HG03066 (cell line): ENCODE data around the gene CTCFL.
"Not testable (repeated sequence)": the region's sequence is repeated elsewhere in the genome, so short reads cannot be mapped to it uniquely, and the experiment has no call there.

ENCODE experiments used
- ATAC-seq: cut with Tn5 transposase; IDR thresholded peaks from one replicate; pipeline ENCODE4 v1.9.1; 2021; ENCODE audit warnings: low read depth; ENCODE audit not compliant: unreplicated experiment

Gene CTCFL

DNA sequence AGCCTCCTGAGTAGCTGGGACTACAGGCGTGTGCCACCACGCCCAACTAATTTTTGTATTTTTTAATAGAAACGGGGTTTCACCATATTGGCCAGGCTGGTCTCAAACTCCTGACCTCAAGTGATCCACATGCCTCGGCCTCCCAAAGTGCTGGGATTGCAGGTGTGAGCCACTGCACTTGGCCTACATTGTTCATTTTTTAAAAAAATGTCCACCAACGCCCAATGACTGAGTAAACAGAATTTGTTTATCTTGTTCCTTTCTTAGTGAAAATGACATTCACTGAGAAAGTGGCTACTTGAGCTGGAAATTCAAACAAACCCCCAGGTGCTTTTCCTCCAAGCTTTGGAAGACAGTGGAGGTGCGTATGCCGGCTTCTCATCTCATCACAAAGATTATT, 13.2 kb downstream of the CTCFL start:
- not testable (repeated sequence) for ATAC-seq

DNA sequence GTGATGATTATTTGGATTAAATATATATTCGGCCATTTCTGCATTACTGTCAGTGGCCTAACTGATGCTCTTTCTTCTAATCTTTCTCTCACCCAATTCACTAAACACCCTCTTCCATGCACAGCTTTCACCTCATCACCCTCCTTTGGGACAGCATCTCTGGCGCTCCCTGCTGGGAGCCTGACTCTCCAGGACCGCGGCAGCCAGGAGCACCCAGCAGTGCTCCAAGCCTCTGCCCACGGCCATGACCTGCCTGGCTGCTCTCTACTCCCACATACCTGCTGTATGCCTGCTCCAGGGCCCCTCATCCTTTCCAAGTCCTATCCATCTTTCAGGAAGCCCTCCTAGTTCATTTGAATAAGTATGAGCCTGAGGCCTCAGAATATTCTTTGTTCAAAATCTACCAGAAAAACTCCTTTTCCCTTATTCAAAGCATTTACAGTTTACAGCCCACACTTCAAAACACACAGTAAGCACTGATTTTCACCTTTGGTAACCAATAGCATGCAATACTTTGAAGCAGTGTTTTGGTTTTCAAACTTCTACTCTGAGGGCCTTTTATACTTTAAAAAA, 15.2 kb downstream of the CTCFL start:
- ATAC-seq, result no peak

DNA sequence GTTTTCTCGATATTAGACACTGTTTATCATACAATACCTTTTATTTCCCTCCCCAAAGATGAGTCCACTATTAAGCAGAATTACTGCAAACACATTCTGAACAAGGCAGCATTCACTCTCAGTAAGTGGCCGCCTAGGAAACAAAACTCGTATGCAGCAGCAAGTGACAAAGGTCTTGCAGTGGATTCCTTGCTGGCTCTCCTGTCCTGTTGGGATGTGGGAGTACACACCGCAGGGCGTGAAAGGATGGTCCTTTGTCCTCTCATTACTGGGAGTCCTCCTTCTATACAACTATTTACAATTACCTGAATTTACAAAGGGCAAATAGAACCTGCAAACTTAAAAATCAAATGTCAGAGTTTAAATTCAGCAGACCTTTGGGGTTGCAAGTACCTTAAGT, 16.1 kb downstream of the CTCFL start:
- ATAC-seq, result no peak

DNA sequence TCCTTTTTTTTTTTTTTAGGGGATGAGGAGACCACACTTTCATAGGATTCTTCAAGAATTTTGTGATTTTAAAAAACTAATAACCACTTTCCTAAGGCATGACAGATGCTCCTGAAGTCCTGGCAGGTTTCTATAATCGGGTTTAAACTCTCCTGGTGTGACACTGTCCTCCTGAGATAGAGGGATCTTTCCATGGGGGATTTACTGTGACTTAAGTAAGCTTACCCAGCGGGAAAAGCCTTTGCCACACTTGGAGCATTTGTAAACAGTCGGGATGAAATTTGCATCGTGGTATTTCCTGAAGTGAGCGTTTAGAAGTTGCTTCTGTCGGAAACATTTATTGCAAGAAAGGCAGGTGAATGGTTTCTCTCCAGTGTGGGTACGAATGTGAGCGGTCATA, 16.6 kb downstream of the CTCFL start:
- no peak for ATAC-seq

DNA sequence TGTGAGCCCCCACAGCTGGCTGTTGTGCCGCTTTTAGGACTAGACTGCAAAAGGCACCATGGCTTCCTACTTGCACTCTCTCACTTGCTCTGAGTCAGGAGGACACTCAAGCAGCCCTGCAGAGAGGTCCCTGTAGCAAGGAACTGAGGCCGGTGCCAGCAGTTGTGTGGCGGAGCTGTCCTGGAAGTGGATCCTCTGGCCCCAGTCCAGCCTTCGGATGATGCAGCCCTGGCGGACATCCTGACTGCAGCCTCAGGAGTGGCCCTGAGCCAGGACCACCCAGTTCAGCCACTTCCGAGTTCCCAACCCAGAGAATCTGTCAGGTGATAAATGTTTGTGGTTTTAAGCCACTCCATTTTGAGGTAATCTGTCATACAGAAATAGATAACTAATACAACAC, 17.5 kb downstream of the CTCFL start:
- no peak for ATAC-seq

DNA sequence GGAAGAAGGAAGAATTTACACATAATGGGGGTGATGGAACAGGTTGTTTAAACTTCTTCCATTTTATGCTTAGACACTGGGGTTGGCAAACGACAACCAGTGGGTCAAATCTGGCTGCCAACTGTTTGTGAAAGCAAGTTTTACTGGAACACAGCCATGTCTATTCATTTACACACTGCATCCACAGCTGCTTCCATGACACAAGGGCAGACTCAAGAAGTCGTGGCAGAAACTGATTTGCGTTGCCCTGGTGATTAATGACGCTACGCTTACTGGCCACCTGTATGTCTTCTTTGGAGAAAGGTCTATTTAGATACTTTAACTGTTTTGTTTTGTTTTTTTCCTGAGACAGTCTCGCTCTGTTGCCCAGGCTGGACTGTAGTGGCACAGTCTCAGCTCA, 19.0 kb downstream of the CTCFL start:
- ATAC-seq, result no peak

DNA sequence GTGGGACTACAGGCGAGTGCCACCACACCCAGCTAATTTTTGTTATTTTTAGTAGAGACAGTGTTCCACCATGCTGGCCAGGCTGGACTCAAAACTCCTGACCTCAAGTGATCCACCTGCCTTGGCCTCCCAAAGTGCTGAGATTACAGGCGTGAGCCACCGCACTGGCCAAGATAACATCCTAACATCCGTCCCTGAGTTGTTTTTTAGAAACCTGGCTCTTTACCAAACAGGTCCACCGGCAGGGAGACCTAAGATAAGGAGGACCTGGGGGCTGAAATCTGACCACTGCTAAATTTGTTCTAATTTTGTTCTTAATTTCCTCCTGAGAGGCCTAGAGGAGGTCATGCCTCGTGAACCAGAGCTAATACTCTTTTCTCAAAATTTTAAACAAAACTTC, 20.5 kb downstream of the CTCFL start:
- ATAC-seq, result no peak

DNA sequence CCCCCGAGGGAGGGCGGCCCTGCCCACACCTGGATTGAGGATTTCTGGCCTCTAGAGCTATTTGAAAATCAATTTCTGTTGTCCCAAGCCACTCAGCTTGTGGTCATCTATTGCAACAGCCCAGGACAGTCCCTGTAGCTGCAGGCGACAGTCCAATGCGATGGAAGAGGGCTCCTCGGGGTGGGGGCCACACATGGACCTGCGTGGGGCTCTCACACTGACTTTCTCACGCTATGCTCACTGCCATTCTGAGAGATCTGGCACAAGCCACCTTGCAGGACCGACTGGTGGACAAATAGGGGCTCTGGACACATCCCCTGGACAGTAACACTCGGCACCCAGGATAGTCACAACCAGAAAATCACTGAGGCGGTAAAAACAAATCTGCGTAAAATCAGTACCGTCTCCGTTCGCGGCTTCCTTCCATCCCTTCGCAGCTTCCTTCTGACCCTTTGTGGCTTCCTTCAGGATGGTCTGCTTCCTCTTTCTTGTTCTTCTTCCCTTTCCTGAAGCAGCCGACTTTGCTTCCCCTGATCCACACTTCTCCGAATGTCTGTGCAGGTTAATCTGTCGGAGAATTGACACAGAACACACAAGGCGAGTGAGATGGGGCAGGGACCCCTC, 21.8 kb downstream of the CTCFL start:
- no peak for ATAC-seq

DNA sequence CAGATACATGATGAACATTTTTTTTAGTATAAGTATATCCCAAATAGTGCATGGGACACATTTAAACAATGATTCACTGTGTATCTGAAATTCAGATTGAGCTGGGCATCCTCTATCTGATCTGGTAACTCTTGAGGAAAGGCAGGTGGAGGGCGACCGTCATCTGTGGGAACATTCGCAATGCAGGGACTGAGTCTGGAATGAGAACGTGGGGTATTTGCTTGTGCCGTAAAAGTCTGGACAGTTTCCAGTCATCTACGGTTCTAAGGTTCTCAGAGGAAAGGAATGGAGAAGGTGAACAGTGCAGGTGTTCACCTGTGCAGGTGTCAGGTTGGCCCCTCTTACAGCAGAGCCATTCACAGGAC, 22.6 kb downstream of the CTCFL start:
- no peak for ATAC-seq

DNA sequence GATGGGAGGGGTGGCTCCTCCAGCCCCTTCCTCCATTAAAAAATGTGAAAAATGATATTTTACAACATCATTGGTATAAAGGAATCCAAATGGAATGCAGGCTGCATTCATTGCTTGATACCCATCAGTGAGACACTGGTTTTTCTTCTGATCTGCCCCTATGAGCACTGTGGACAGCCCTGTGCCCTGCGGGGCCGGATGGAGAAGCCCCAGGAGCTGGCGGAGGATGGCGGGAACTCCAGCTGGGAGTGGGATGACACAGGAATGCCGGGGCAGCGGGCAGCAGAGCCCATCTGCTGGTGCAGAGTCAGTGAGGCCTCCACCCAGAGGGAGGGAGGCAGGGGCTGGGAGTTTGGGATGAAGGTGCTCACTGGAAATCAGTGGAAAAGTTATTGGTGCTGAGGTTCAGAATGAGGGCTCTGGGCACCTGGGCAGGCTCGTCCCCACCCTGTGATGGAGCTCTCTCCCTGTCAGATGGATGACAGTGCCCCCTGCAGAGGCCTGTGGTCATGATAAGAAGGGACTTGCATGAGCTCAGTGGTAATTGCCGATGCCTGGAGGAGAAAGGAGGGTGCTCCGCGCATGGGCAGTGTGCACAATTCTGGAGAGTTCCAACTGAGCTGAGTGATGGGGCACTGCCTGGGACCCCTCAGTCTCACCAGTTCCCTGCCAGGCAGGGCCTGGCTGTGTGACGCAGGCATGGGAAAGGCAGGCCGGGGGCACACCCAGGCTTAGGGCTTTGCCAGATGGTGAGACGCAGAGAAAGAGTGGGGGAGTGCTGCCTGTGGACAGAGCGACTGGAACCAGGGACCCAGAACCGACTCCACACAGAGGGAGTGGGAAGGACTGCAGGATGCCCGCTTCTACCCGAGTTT, 23.2 kb downstream of the CTCFL start:
- ATAC-seq, result no peak

DNA sequence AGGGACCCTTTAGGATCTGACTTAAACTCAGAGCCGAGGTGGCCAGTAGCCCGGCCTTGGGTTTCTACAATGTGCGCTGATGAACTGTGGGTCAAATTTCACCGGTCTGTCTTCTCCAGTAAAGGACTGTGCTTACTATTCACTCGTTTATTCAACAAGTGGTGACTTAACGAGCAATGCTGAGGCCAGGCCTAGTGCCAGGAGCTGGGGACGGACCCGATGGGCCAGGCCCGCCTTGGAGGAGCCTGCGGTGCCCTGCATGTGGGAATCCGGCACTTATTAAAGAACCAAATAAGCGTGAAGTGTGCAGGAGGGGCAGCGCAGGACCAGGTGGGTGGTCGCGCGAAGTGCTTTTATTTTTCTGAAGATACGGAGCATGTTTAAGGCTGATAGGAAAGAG, 24.0 kb downstream of the CTCFL start:
- ATAC-seq, result no peak

DNA sequence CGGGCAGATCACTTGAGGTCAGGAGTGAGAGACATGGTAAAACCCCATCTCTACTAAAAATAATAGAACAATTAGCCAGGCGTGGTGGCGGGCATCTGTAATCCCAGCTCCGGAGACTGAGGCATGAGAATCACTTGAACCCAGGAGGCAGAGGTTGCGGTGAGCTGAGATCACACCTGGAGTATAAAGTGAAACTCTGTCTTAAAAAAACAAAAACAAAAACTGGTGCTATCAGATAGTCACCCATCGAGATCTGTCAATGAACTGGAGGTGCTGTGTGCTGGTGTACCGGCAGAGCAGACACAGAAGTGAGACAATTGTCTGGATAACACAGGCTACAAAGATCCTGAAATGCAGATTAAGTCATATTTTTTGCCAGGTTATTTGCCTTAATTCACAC, 24.7 kb downstream of the CTCFL start:
- no peak for ATAC-seq

DNA sequence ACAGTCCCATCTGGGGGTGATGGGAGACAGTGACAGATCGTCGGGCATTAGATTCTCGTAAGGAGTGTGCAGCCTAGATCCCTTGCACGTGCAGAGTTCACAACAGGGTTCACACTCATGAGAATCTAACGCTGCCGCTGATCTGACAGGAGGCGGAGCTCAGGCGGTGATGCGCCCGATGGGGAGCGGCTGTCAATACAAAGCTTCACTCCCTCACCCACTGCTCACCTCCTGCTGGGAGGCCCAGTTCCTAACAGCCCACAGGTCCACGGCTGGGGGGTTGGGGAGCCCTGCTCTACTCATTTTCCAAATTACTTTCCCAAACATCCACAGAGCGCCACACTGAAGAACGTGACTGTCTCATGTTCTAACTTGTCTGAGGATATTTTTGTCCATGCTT, 25.3 kb downstream of the CTCFL start:
- no peak for ATAC-seq

DNA sequence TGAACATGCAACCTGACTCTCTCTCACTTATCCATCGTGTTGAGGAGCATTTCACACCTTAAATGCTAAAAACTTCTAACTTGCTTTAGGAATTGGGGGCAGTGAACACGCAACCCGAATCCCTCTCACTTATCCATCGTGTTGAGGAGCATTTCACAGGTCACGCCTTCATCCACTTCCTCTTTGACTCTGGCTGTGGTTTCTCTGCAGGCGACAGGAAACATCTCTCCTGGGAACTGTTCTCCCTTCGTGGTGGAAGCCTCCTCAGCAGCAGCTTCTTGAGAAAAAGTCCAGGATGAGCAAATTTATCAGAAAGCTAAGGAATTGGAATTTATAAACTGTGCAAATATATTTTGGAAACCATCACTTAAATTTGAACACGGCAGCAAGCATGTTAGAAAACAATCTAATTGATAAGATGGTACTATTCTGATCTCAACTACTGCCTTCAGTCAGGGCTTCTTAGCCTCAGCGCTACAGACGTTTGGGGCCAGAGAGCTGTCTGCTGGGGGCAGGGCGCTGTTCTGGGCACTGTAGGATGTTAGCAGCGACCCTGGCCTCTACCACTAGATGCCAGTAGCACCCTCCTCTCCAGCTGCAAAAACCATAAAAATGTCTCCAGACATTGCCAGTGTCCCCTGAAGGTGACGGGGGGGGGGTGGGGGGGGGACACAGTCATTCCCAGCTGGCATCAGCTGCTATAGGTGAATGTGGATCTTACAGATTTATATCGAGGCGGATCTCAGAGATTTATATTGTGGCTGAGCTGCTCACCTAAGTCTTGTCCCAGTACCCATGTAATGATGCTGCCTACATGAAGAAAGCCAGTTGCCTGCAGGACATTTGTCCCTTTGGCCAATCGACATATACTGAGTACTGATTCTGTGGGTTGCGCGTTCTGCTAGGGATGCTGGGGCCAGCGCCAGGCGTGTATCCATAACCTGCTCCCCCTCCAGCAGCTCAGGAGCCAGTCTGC, 26.2 kb downstream of the CTCFL start:
- ATAC-seq, result no peak

DNA sequence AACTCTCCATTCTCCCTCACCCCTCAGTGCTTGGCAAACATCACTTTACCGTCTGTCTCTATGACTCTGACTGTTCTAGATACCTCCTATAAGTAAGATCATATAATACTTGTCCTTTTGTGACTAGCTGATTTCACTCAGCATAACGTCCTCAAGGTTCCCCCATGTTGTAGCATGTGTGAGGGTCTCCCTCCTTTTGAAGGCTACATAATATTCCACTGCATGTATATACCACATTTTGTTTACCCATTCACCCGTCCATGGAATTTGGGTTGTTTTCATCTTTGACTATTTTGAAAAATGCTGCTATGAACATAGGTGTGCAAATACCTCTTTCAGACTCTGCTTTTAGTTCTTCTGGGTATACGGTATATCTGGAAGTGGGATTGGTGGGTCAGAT, 28.3 kb downstream of the CTCFL start:
- no peak for ATAC-seq

DNA sequence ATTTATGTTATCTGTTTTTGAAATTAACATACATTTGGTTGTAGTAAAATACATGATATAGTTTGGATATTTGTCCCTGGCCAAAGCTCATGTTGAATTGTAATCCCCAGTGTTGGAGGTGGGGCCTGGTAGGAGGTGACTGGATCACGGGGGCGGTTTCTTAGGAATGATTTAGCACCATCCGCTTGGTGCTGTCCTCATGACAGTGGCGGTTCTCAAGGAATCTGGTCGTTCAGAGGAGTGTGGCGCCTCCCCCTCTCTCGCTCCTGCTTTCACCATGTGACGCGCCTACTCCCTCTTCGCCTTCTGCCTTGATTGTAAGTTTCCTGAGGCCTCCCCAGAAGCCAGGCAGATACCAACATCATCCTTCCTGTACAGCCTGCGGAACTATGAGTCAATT, 29.0 kb downstream of the CTCFL start:
- no peak for ATAC-seq

DNA sequence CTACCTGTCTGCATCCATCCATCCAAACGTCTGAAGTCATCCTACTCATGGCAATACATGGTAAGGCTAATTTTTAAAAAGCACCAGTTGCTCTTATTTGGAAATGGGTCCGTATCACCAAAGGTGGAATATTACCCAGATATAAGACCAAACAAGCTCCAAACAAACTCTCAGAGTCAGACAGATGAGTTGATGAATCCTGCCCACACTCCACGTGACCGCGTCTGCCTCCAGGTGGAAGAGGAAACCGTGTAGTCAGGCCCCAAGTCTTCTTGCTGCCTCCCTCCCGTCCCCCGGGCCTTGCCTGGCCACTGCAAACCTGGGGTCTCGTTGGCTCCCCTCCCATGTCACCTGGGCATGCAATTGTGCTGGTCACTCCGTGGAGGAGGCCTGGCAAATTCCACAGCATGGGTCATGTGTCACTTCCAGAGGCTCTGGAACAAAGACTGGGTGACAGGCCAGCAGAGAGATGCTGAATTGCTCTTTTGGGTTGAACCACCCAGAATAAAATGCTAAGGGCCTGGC, 31.8 kb downstream of the CTCFL start:
- no peak for ATAC-seq

DNA sequence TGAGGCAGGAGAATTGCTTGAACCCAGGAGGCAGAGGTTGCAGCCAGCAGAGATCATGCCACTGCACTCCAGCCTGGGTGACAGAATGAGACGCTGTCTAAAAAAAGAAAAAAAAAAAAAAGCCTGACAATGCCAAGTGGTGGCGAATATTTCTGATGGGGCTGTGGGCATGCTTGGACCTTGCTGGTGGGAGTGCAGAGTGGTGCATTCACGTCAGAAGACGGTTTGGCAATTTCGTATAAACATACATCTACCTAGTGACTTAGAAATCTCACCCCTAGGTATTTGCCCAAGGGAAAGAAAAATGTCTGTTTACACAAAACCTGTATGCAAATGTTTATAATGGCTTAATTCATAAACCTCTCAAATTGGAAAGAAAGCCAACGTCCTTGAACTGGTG, 33.6 kb downstream of the CTCFL start:
- ATAC-seq, result no peak

DNA sequence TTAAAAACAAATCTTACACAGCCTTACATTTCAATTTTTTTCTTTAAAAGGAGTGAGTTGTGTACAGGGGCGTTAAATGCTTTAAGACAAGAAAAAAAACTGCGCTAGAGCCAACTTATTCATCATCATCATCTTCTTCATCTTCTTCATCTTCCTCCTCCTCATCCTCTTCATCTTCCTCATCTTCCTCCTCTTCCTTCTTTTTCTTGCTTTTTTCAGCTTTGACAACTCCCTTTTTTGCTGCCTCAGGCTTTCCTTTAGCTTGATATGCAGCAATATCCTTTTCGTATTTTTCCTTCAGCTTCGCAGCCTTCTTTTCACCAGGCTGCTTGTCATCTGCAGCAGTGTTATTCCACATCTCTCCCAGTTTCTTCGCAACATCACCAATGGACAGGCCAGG, 36.7 kb downstream of the CTCFL start:
- ATAC-seq, result not testable (repeated sequence)

DNA sequence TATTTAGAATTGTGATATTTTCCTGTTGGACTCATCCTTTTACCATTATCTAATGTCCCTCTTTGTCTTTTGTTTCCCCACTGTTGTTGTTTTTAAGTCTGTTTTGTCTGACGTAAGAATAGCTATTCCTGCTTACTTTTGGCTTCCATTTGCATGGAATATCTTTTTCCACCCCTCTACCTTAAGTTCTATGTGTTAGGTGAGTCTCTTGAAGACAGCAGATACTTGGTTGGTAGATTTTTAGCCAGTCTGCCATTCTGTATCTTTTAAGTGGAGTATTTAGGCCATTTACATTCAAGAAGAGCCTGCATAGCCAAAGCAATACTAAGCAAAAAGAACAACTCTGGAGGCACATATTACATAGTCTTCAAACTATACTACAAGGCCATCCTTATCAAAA, 39.2 kb downstream of the CTCFL start:
- no peak for ATAC-seq

DNA sequence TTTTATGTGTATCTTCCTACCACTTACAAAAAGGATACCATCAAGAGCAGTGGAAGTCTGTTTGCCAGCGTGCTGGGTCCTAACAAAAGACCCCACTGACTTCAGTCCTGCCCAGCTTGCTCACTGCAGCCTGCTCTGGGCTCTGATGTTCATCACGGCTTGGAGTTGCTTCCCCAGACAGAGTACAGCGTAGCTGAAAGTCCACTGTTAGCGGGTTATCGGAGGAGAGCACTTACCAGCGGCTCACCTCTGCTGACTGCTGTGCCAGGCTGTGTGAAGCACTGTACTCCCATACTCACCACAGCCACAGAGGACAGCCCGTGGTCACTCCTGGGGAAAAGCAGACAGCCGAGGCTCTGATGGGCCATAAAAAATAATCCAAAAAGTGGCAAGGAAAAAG, 40.2 kb downstream of the CTCFL start:
- no peak for ATAC-seq
